HG02588 (cell line): ENCODE measurements around the gene CCK.

Experiments
- ATAC-seq: cut with Tn5 transposase; IDR thresholded peaks from one replicate; pipeline ENCODE4 v1.9.1; 2021; ENCODE audit warnings: mild to moderate bottlenecking, moderate library complexity; ENCODE audit not compliant: unreplicated experiment

CCK gene

DNA sequence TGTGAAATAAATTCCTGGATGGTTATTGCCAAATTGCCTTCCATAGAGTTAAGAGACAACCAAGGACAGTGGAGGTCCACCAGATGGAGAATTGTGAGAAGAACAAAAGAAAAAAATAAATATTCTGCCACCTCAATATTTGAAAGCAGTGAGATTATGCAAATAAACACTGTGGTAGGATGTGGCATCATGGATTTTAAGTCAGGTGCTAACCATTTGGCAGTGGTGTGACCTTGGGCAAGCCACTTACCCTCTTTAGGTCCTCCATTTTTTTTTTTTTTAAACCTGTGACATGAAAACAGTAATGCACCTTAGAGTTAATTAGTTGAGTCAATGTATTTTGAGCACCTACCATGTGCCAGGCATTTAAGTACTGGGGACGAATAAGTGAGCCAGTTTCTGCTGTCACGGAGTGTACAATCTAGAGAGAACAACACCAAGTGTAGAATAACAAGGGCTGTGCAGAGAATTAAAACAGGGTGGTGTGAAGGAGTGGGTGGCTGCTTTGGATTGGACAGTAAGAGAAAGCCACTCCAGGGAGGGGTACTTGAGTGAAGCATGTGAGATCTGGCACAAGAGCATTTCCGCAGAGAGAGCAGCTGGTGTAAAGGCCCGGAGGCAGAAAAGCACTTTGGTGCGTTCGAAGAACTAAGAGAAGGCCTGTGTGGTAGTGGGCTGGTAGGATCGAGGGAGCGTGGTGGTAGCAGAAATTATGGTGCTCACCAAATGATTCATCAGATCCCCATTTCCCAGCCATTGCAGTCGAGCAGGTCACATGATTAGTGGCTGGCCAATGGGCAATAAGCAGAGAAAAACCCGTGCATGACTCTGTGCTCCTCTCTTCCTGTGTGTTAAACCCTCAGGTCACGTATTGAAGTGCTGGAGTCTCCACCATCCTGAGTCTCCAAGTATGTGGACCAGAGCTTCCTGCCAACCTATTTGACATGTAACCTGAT is 39.2 kb downstream of the CCK start:
- no peak for ATAC-seq

DNA sequence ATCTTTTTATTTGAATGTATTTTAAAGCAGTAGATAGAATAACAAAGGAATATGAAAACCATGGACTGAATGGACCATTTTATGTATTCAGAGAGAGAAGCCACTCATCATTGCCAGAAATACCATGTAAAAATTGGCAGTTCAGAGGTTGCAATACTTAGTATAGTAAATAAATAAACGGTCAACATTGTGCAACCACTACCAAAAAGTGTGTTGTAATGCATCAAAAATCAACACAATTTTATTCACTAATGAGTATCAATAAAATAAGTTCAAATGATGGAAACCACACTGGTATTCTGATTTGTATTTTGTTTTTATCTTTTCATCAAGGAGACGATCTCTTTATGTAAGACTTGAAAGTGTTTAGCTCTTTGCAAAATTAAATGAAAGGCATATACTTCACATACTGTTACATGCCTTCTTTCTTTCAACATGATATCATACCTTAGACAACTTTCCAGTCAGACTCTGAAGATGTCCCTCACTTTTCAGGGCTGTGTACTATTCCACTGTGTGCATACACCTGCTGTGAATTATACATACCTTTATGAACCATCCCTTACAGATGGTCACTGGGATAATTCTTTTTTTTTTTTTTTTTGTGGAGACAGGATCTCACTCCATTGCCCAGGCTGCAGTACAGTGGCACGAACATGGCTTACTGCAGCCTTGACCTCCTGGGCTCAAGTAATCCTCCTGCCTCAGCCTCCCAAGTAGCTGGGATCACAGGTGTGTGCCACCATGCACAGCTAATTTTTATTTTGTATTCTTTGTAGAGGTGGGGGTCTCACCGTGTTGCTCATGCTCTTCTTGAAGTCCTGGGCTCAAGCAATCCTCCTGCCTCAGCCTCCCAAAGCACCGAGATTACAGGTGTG is 40.3 kb downstream of the CCK start:
- no peak for ATAC-seq

DNA sequence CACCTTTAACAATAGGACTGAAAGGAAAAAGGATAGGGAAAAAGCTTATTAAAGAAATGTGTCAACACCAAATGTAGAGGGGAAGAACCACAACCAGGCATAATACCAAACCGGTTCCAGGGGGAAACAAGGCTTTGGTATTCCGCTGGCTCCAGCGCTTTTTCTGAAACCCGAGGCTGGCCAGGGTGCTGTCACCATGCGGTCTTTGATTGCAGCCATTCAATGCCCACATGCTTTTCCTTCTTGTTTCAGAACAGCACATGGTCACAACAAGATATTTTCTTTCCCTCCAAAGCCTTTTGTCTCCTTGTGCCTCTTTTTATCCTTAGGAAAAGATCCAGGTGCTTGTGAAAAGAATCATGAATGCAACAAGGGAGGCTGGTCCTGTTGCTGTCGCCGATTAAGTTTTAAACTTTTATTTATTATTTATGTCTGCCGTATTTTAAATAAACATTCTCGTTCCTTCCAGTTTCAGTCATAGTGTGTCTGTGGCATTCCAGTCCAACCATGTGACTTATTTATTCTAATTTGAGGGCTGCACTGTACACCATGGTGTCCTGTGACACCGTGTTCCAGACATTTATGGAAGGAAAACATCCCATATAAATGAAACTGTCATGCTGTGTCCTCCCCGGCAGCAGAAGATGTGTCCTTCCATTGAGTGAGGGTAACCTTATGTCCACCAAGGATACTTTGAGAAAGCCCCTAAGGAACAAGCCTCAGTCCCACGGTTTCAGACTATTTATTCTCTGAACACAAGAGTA is 41.1 kb downstream of the CCK start:
- ATAC-seq: no peak

DNA sequence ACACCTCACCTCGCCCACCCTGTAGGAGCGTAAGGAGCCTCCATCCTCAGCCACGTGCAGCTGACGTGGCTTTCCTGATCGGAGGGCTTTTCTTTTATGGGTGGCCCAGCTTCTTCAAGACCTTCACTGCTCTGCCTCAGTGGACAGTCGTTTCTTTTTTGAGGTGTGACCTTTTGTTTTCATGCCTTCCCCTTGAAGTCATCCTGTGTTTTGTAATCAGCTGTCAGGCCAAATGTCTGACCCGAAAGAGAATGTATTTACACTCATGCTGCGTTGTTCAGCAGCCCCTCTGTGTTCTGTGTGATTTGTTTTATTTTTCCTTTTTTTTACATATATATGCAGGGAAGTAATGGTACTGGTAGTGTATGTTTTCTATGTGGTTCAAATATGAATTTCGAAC is 41.8 kb downstream of the CCK start:
- no peak for ATAC-seq

DNA sequence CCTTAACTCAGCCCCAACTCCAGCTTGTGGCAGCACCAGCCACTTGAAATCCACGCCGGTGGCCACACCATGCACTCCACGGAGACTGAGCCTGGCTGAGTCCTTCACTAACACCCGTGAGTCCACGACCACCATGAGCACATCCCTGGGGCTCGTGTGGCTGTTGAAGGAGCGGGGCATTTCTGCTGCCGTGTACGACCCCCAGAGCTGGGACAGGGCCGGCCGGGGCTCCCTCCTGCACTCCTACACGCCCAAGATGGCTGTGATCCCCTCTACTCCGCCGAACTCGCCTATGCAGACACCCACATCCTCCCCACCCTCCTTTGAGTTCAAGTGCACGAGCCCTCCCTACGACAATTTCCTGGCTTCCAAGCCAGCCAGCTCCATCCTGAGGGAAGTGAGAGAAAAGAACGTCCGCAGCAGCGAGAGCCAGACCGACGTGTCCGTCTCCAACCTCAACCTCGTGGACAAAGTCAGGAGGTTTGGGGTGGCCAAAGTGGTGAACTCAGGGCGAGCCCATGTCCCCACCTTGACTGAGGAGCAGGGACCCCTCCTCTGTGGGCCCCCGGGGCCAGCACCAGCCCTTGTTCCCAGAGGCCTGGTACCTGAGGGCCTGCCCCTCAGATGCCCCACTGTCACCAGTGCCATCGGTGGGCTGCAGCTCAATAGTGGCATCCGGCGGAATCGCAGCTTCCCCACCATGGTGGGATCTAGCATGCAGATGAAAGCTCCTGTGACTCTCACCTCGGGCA is 42.9 kb downstream of the CCK start:
- no peak for ATAC-seq

DNA sequence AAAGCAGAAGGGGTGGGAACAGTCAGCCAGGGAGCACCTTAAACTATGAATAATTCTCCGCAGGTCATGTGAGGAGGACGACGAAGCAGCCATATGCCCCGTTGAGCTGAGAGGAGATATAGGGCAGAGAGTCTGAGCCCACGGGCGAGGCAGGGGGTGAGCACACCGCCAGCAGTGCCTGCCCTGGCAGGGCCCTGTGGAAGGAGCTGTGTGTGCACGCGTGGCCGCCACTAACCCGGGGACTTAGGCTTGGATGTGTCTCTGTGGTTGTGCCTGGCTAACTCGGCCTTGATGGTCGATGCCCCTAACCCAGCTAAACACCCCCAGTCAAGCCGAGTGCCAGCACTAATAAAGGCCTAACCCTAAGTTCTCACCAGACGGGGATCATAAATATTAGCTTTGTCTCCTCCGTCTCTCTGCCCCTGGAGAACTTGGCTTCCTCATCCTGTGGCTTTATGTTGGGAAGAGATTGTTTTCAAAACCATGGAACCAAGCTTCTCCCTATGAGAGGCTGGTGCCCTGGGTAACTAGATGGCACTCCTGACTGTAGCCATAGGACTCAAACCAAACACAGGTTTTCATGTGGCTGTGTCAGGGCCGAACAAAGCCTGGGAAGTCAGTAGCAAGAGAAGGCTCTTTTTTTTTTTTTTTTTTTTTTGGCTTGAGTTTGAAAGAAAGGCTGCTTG is 45.4 kb downstream of the CCK start:
- no peak for ATAC-seq

DNA sequence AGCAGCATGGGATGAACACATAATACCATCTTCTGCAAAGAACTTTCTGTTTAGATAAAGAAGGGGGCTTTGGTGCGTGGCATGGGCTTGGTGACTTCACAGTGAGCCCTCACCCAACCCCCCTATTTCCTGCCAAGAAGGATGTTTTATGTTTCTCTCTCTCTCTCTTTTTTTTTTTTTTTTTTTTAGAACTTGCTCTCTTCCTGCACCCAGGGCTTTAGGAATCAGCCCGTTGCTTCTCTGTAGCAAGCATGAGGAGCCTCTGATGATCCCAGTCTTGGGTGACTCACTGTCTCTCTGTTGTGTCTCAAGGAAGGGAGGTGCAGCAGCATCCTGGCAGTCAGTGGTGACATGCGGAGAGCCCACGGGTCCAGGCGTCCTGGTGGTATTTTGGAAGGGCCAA is 49.1 kb downstream of the CCK start:
- no peak for ATAC-seq

DNA sequence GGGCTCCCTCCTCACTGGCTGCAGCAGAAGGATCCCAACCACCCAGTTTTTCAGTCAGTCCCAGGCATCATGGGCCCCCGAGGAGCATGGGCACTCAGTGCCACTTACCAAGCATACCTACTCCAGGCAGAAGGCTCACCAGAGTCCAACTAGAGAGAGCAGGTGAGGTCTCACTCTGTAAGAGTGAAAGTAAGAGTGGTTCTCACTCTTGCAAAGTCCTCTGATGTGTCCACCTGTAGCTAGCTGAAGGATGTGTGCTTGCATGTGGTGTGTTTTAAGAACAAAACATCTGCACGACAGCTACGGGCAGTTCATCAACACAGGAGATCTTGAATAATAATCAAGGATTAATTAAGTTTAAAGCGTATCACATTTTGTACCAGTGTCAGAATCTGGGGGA is 49.7 kb downstream of the CCK start:
- peak; percentile 61 for ATAC-seq

DNA sequence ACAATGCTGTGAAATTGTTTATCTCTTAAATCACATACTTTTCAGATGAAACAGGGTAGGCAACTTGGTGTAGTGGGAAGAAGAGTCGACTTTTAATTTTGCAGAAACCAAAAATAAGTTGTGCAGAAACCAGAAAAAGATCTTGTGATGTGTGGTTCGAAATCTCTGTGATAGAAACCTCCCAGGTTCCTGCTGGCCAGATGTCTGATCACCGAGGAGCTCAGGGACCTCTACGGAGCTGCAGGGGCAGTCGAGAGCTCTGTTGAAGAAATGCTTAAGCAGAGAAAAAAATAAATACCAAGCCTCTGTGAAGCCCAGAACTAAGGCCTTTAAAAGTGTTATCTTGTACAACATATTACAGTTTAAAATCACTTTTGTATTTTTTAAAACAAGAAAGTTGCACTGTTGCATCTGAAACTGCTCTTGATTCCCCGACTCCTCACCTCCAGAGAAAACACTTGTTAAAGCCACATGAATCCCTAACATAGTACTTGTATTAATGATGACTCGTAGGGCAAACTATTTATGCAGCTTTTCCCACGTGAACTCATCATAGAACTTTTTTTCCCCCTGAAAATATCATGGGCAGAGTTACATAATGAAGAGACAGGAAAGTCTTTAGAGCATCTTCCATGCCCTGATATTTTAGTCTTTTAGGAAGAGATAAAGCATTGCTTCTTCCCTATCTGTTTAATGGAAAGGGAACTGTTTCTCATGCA is 51.3 kb downstream of the CCK start:
- no peak for ATAC-seq

DNA sequence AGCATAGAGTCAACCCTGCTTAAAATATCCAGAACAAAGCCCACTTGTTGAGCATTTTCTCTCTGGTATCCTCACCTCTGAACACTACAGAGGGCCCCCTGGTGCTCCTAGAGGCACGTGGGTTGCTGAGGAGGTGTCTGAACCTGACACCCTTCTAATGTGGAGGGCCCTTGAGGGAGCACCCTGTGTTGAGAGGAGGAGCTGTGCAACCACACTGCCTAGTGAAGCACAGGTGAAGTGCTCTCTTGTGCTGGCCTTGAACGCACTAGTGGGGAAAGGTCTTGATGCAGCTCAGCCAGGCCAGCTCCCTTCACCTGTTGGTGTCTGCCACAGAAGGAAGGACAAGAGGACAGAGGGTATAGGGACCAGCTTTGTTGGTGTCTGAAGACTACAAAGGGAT is 51.9 kb downstream of the CCK start:
- ATAC-seq: no peak

DNA sequence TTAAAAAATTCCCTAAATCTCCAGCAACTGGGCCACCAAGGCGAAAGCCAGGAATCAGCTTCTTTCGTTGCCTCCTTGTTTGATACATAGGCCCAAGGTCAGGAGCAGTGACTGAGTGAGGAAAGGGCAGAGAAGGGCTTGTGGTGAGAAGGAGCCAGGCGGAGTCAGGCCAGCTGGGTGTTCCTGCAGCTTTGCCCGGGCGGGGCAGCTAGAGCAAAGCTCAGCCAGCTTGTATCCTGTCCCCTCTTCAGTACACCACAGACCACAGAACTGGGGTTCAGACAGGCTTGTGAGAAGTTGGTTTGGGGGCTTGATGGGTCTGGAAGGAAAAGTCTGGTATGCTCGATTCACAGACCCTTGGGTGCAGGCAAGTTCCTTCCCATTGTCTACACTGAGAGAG is 52.6 kb downstream of the CCK start:
- no peak for ATAC-seq

DNA sequence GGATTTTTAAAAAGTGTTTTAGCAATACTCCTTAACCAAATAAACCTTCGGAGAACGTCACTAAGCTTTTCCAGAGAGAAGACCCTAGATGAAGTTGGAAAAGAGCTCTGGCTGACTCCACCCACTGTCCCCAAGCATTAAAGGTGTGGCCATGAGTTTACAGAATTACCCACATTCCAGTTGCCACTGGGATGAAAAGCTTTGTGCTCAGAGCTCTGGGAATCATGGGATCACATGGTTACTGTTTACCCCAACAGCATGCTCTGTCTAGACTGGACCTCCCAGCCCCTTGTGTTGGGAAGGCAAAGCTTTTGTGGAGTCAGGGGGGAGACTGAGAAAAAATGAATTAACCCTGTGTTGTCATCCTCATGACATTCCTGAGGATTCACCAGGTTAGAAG is 55.3 kb downstream of the CCK start:
- ATAC-seq: no peak

DNA sequence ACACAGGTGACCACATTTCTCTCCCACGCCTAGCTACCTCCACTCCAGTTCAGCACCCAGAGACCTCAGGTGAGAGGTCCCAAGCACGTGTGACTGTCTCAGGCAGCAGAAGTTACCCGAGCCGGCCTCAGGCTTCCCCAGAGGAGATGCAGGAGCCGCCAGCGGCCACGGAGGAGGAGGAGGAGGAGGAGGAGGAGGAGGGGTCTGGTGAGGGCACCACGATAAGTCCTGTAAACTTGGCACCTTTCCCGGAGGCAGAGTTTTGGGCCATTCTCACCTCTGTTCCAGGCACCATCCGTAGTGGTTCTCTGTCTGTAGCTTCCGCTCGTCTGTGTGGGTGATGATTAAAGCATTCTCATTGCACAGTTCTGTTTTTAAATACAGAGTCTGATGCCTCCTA is 56.1 kb downstream of the CCK start:
- ATAC-seq: no peak
